ENCODE measurements around the gene ZNF239. TPM values are rescaled to one million over a fixed set of nuclear protein-coding genes. Genes with fewer than 3 reads are reported as not detected.
A peak's percentile ranks its signal among the peaks of the same experiment; 100 is the strongest.

ZNF239 gene
- total RNA-seq, 1 donor from 2014 or later = 9.4 TPM

- Mint-ChIP-seq H3K4me1 (peaks cover 26% of the 10 kb centered on the region), H3K9me3 (no peaks in the 10 kb centered on the region), H3K4me3 (no peak overlapping the region), H3K27me3 (no peaks in the 10 kb centered on the region), H3K27ac (no peak overlapping the region), H3K36me3 (ENCODE audit: low read depth) (no peaks in the 10 kb centered on the region)
- DNase-seq (no peak), ATAC-seq (ENCODE audit: low read depth) (no peak)
- intact Hi-C loops (cut with micrococcal nuclease) = no loop called here
- CTCF ChIA-PET = no interaction called here
- TF ChIP-seq CTCF (IDR thresholded peaks at IDR 0.05) = no peak
- POLR2A ChIA-PET = no interaction called here
Observed at GRCh38 chr10:43599333-43599732, 24.9 kb upstream of the ZNF239 start.

- intact Hi-C loops (cut with micrococcal nuclease) = no loop called here
- ChIA-PET CTCF (no interaction called here), POLR2A (no interaction called here)
- Mint-ChIP-seq H3K27me3 (no peaks in the 10 kb centered on the region), H3K4me1 (peaks cover 26% of the 10 kb centered on the region), H3K36me3 (ENCODE audit: low read depth) (no peaks in the 10 kb centered on the region), H3K9me3 (no peaks in the 10 kb centered on the region), H3K27ac (no peak overlapping the region), H3K4me3 (no peak overlapping the region)
- ATAC-seq (ENCODE audit: low read depth) = no peak
- no peak for DNase-seq
- TF ChIP-seq CTCF (IDR thresholded peaks at IDR 0.05) = no peak
Observed at GRCh38 chr10:43598446-43598845, 24.0 kb upstream of the ZNF239 start.

GRCh38 chr10:43596546-43596945 is 22.1 kb upstream of the ZNF239 start:
- H3K4me3 Mint-ChIP-seq = no peak overlapping the region
- H3K4me1 Mint-ChIP-seq = peaks cover 26% of the 10 kb centered on the region
- ChIA-PET POLR2A (no interaction called here), CTCF (no interaction called here)
- H3K9me3 Mint-ChIP-seq = peaks cover 2% of the 10 kb centered on the region
- no peak for TF ChIP-seq CTCF (IDR thresholded peaks at IDR 0.05)
- H3K36me3 Mint-ChIP-seq (ENCODE audit: low read depth) = no peaks in the 10 kb centered on the region
- intact Hi-C loops (cut with micrococcal nuclease) = no loop called here
- H3K27me3 Mint-ChIP-seq = no peaks in the 10 kb centered on the region
- no peak overlapping the region for H3K27ac Mint-ChIP-seq
- ATAC-seq (ENCODE audit: low read depth) (no peak), DNase-seq (no peak)

GRCh38 chr10:43595739-43596298 is 21.4 kb upstream of the ZNF239 start:
- peak overlapping the region; percentile 90 for H3K27ac Mint-ChIP-seq
- no peaks in the 10 kb centered on the region for H3K27me3 Mint-ChIP-seq
- peaks cover 2% of the 10 kb centered on the region for H3K9me3 Mint-ChIP-seq
- peaks cover 26% of the 10 kb centered on the region for H3K4me1 Mint-ChIP-seq
- intact Hi-C loops (cut with micrococcal nuclease) = loop anchor here (1.0 kb wide), 3 partner anchors 10 to 52 kb away; partner anchors contain the start of genes ZNF239, ZNF32 and ZNF485
- peak; percentile 42 for ATAC-seq (ENCODE audit: low read depth)
- ChIA-PET POLR2A (interaction anchor here (2.4 to 2.8 kb wide), 2 partner anchors 11 to 22 kb away, joined by 16 to 19 read pairs; partner anchors contain the start of genes ZNF239 and ZNF485), CTCF (no interaction called here)
- no peaks in the 10 kb centered on the region for H3K36me3 Mint-ChIP-seq (ENCODE audit: low read depth)
- no peak for TF ChIP-seq CTCF (IDR thresholded peaks at IDR 0.05)
- H3K4me3 Mint-ChIP-seq = peak overlapping the region; percentile 85
- no peak for DNase-seq

- ChIA-PET CTCF (no interaction called here), POLR2A (interaction anchor here (0.6 to 2.8 kb wide), 5 partner anchors 12 to 1352 kb away, joined by 3 to 19 read pairs (median 3); partner anchors contain the start of genes ZNF239, ZNF32, ZNF485 and ZNF487)
- no peak for DNase-seq
- H3K27ac Mint-ChIP-seq = peak overlapping the region; percentile 90
- H3K36me3 Mint-ChIP-seq (ENCODE audit: low read depth) = no peaks in the 10 kb centered on the region
- TF ChIP-seq CTCF (IDR thresholded peaks at IDR 0.05) = no peak
- intact Hi-C loops (cut with micrococcal nuclease) = loop anchor here (1.0 kb wide), 3 partner anchors 11 to 53 kb away; partner anchors contain the start of genes ZNF239, ZNF32 and ZNF485
- peaks cover 26% of the 10 kb centered on the region for H3K4me1 Mint-ChIP-seq
- ATAC-seq (ENCODE audit: low read depth) = peak; percentile 90
- H3K4me3 Mint-ChIP-seq = peak overlapping the region; percentile 85
- peaks cover 2% of the 10 kb centered on the region for H3K9me3 Mint-ChIP-seq
- H3K27me3 Mint-ChIP-seq = no peaks in the 10 kb centered on the region
Observed at GRCh38 chr10:43594944-43595589, 20.7 kb upstream of the ZNF239 start.
